Measurements from ENCODE around the gene USP3.
A peak's percentile ranks its signal among the peaks of the same experiment; 100 is the strongest.
"Not testable (repeated sequence)": the region's sequence is repeated elsewhere in the genome, so short reads cannot be mapped to it uniquely, and the experiment has no call there.

The USP3 gene

GRCh38 chr15:63608989-63609388 lies 104.6 kb downstream of the USP3 start:
- Histone ChIP-seq H3K27ac (no peak overlapping the region), H3K4me3 (no peak overlapping the region)
- DNase-seq (ENCODE audit: low spot score), result no peak
- TF ChIP-seq CTCF (IDR thresholded peaks at IDR 0.05), result no peak

DNA sequence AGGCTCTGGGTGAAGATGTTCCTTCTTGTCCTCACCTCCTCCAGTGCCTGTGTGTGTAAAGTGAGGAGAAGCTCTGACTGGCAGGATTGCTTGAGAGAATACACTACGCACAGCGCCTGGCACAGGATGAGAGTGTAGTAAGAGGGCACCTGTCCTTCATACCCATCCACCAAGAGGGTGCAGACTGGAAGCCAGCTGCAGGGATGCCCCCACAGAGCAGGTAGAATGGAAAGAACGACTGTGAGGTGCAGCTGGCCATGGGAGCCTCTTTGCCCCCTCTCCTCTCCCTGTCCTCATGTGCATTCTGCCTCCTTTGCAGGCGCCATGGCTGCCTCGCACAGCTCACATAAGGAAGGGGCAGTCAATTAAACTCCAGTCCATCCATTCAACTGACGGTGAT lies 105.1 kb downstream of the USP3 start:
- H3K27ac ChIP-seq, result no peak overlapping the region
- DNase-seq (ENCODE audit: low spot score), result no peak
- no peak overlapping the region for H3K4me3 ChIP-seq
- TF ChIP-seq CTCF (IDR thresholded peaks at IDR 0.05), result no peak

GRCh38 chr15:63610209-63610841 lies 105.9 kb downstream of the USP3 start:
- DNase-seq (ENCODE audit: low spot score), result no peak
- Histone ChIP-seq H3K27ac (peak overlapping the region; percentile 39 to 67), H3K4me3 (no peak overlapping the region)
- peak; percentile 47 for TF ChIP-seq CTCF (IDR thresholded peaks at IDR 0.05)

GRCh38 chr15:63611177-63611576 lies 106.8 kb downstream of the USP3 start:
- no peak for TF ChIP-seq CTCF (IDR thresholded peaks at IDR 0.05)
- Histone ChIP-seq H3K27ac (peak overlapping the region; percentile 39 to 67), H3K4me3 (no peak overlapping the region)
- no peak for DNase-seq (ENCODE audit: low spot score)

GRCh38 chr15:63612300-63612699 lies 107.9 kb downstream of the USP3 start:
- no peak for DNase-seq (ENCODE audit: low spot score)
- TF ChIP-seq CTCF (IDR thresholded peaks at IDR 0.05), result no peak

DNA sequence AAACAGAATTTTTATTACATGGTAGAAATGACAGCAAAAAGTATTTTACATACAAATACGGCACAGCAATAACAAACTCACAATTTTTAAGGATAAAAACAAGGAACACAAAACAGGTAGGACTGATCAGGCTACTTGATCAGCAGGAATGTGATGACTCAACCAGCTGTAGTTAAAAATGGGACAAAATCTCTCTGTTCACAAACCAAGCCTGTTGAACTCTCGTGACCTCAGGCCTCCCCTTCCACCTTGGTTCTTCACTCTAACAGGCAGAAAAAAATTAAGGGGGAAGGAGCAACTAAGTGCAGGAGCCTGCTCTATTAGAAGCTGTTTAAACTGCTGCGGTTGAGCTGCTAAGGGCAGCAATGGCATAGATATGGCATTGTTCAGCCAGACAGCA lies 111.5 kb downstream of the USP3 start:
- H3K4me3 ChIP-seq, result no peak overlapping the region
- H3K27ac ChIP-seq, result no peak overlapping the region
- no peak for DNase-seq (ENCODE audit: low spot score)
- TF ChIP-seq CTCF (IDR thresholded peaks at IDR 0.05), result no peak

More at GRCh38 chr15:63612300-63612699, 107.9 kb downstream of the USP3 start:
- Histone ChIP-seq H3K4me3 (no peak overlapping the region), H3K27ac (no peak overlapping the region)

DNA sequence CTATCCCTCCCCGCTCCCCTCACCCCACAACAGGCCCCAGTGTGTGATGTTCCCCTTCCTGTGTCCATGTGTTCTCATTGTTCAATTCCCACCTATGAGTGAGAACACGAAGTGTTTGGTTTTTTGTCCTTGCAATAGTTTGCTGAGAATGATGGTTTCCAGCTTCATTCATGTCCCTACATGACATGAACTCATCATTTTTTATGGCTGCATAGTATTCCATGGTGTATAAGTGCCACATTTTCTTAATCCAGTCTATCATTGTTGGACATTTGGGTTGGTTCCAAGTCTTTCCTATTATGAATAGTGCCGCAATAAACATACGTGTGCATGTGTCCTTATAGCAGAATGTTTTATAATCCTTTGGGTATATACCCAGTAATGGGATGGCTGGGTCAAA lies 112.8 kb downstream of the USP3 start:
- not testable (repeated sequence) for H3K4me3 ChIP-seq; H3K27ac ChIP-seq; DNase-seq (ENCODE audit: low spot score)

DNA sequence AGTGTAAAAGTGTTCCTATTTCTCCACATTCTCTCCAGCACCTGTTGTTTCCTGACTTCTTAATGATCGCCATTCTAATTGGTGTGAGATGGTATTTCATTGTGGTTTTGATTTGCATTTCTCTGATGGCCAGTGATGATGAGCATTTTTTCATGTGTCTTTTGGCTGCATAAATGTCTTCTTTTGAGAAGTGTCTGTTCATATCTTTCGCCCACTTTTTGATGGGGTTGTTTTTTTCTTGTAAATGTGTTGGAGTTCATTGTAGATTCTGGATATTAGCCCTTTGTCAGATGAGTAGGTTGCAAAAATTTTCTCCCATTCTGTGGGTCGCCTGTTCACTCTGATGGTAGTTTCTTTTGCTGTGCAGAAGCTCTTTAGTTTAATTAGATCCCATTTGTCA lies 113.2 kb downstream of the USP3 start:
- H3K27ac ChIP-seq; H3K4me3 ChIP-seq; DNase-seq (ENCODE audit: low spot score): not testable (repeated sequence)

- not testable (repeated sequence) for DNase-seq (ENCODE audit: low spot score); H3K4me3 ChIP-seq; H3K27ac ChIP-seq
Observed at GRCh38 chr15:63620760-63621159, 116.4 kb downstream of the USP3 start.

Data from coronary artery (tissue), 2 donors.